NCI-H2196 (cell line): Measurements from ENCODE around the gene NEDD4L.

Source experiments
- DNase-seq: peaks from one replicate; lab custom pipeline; 2025; ENCODE audit not compliant: unreplicated experiment; lab: John Stamatoyannopoulos, UW

NEDD4L gene

DNA sequence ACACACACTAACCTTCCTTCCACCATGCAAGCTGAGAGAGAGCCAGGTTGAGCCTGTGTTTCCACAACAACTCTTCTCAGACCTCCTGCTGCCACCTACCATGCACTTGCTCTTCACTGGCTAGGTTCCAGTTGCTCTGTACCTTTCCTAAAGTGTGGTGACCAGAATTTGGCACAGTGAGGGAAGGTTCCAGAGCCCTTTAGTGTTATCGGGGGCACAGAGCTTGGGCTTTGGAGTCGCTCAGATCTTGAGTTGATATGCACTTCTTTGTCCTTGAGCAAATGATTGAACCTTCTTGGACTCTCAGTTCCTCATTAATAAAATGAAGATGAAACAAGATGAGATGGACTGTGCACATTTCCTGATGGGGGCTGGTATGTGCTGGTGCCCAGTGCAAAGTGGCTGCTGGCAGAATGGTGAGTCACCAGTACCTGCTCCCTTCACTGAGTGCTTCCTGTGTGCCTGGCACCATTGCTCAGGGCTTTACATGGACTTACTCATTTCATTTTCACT lies 47.1 kb downstream of the NEDD4L start:
- DNase-seq: peak; percentile 58

- DNase-seq: no peak
Measured at GRCh38 chr18:58093311-58093803, 49.3 kb downstream of the NEDD4L start.

DNA sequence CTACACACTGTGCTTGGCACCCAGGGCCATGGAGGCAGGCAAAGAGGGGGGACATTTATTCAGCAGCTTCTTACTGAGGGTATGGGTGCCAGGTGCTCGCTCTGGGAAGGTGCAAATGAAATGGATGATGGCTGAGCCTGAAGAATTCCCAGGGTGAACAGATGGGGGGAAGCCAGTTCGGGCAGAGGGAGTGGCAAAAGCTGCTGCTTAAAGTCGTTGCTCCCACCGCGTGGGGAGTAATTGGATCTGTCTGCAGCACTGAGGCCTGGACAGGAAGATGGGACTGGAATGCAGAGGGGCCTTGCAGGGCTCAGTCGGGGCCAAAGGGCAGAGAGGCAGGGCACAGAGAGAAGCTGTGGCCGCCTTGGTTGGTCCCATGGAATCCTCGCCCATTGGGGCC lies 51.2 kb downstream of the NEDD4L start:
- DNase-seq: no peak

GRCh38 chr18:58095655-58096054 lies 51.6 kb downstream of the NEDD4L start:
- DNase-seq: no peak

DNA sequence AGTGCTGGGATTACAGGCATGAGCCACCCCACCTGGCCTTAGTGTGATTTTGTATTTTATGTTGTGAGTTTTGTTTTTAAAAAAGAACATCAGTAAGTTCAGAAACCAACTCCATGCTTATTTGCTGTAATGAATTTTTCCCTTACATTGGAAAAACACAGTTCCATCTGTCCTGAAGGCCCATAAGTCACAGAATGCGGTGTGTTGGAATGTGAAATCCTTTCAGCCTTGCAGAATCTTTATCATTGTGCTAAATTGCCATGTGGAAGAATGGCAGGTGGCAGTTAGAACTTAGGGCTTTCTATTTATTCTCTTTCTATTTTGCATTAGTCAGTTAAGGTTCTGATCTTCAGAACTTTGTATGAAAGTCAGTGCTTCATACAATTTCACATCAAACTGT lies 52.6 kb downstream of the NEDD4L start:
- DNase-seq: no peak

DNA sequence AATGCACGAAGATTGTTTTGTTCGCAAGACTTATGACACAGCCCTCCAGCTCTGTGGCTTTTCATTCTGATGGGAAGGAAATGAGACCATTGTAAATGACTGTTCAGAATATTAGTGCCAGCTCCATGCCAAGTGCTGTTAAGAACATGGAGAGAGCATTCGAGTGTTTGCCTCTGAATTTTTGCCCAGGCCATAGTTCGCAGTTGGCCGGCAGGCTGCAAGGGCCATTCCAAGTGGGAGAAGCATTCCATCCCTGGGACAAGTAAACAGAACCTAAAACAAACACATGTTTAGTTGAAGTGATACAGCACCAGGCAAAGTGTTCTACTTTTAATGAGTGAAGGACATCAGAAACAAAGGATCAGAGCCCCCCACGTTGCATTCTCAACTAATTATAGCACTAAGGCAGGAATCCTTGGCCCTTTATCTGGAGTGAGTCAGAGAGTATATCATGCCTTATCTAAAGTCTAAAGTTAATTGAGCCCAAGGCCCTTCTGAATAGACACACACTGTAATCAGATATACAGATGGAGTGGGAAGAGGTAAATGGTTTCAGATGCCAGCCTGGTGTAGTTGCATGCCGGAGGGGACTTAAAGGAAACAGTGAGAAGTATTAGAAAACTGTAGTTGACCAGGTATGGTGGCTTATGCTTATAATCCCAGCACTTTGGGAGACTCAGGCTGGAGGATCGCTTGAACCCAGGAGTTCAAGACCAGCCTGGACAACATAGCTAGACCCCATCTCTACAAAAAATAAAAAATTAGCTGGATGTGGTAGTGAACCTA lies 53.3 kb downstream of the NEDD4L start:
- DNase-seq: peak; percentile 52

DNA sequence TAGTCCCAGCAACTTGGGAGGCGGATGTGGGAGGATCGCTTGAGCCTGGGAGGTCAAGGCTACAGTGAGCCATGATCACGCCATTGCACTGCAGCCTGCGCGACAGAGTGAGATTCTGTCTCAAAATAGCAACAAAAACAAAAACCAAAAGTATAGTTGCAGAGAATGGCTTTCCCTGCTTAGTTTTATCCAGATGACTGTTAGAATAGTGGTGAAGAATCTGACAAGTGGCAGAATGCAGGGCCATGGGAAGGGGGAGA lies 53.8 kb downstream of the NEDD4L start:
- DNase-seq: no peak

- DNase-seq: no peak
Measured at GRCh38 chr18:58098706-58099105, 54.7 kb downstream of the NEDD4L start.

GRCh38 chr18:58100154-58100553 lies 56.1 kb downstream of the NEDD4L start:
- DNase-seq: no peak

GRCh38 chr18:58101291-58101794 lies 57.3 kb downstream of the NEDD4L start:
- no peak for DNase-seq

DNA sequence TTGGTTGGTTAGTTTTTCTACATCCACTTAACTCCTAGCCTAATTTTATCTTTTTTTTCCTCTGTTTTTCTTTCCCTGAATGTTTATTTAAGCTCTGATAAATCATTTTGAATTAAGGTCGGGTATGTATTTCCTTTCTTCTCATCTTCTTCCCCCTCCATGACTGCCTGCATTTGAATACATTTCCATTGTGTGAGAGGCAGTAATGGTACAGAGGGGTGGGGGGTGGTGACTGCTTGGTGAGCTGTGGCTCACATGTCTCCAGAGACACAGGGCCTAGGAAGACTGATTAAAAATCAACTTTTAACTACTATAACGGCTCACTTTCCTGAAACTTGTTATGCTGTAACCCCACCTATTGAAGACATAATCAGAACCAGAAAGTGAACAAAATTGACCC lies 58.0 kb downstream of the NEDD4L start:
- no peak for DNase-seq

DNA sequence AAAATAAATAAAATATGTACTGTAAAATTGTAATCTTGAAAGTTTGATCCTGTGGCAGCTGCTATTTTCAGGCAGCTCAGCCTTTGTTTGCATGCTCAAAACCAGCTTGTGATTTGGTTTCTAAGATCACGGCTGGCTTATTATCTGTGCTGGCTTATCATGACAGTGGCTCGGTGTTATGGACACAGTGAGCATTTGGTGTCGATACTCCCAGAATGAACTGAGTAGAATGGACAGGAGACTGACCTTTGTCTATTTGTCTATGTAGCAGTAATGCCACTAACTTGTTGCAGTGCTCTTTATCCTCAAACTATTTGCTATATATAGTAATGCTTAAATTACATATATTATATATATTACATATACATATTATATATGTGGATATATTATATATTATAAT lies 58.8 kb downstream of the NEDD4L start:
- DNase-seq: no peak

DNA sequence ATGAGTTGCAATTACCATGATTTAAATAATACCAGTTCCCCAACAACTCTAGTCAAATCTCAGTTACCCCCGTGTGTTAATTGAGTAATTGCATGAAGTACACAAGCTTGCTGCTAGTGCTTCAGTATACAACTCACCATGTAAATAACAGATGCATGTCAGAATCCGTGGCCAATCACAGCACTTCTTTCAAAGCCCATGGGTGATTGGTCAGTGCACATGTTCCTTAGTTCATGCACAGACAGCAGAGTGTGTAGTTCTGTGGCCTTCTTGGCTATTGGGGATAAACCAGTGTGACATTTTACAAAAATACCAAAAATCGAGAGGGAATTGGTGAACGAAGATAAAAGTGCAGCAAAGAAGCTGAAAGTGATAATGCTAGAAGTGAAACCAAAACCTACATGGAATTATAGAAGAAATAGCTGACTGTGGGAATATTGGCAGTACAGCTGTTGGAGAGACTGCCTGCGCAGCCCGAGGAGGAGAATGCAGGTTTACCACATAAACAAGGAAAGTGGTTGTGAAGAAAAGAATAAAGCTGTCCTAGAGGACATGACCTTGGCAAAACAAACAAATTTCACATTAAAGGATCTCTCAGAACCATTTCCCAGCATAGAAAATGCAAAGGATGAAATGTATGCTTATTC lies 59.4 kb downstream of the NEDD4L start:
- DNase-seq: no peak

DNA sequence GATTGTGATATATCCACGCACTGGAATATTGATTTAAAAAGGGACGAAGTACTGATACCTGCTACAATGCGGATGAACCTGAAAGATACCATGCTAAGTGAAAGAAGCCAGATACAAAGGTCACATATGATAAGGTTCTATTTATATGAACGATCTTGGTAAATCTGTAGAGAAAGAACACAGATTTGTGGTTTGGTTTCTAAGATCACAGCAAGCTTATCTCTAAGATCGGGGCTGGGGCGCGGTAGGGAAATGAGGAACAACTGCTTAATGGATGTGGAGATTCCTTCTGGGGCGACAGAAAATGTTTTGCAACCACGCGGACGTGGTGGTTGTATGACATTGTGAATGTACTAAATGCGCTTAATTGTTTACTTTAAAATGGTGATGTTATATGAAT lies 60.1 kb downstream of the NEDD4L start:
- DNase-seq: no peak

DNA sequence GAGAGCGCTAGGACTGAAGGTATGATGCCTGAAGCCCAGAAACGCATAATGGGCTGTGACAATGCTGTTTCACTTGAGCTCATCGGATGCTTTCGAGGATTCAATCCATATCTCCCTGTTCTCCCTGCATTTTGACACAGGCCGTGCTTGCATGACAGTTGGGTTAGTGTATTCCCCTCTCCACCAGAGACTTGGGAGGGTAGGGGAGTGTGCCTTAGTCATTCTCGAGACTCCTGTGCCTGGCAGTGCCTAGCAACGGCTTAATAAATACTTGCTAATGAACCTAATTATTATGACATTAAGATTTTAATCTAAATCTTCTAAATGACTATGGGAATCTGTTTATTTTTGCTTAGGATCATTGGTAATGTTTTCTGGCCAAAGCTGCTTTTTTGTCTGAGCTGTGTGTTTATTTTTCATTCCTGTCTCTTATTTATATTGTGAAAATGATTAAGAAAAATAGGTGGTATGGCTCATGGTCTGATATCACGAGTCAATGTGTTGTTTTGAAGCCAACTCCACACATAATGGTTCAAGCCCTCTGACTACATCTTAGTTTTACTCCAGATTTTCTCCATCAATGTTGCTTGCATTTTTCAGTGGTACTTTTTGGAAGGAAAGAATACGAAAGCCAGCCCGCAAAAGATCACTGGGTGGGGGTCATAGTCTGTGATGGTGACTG lies 61.3 kb downstream of the NEDD4L start:
- DNase-seq: no peak

DNA sequence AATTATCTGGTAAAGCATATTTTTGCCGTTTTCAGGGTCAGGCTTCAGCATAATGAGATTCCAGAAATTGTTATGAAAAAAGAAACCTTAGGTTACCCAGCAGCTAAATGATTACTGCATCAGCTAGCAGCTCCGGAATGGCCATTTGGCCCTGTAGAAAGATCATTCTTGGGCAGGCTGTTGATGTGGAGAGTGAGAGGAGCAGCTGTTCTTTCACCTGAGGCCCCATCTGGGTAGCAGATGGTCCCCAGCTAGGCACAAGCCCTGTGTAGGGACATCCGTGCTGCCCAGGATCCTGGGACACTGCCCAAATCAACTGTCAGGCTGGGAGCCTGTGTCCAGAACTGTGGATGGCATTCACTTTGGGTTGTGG lies 61.8 kb downstream of the NEDD4L start:
- no peak for DNase-seq

DNA sequence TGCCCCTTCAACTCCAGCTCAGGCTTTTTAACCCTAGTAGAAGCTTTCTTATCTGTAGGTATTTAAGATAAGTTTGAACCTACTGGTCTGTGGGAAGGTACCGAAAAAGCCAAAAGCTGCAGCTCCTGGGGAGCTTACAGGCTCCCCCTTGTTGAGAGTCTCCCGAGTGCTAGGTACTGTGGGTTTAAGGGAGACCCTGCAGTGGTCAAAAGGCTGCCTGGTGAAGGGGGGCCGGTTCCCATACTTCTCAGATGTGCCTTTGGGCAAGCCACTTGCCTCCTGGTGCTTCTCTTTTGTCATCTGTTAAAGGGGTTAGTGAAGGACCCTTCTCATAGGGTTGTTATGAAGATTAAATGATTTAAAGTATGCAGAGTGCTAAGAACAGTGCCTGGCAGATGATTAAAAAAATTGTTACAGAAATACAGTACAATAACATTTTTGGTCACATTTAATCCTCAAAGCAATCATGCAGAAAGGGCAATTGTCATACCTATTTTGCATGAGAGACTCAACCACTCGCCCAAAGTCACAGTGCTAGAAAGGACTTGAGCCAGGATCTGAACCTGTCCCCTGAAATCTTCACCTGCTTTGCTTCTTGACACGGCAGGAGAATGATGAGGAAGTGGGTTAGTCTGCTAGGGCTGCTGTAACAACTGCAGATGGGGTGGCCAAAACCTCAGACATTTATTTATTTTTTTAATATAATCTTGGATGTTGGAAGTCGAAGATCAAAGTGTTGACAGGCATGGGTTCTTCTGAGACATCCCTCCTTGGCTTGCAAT lies 62.5 kb downstream of the NEDD4L start:
- DNase-seq: no peak

- no peak for DNase-seq
Measured at GRCh38 chr18:58109256-58109655, 65.2 kb downstream of the NEDD4L start.

DNA sequence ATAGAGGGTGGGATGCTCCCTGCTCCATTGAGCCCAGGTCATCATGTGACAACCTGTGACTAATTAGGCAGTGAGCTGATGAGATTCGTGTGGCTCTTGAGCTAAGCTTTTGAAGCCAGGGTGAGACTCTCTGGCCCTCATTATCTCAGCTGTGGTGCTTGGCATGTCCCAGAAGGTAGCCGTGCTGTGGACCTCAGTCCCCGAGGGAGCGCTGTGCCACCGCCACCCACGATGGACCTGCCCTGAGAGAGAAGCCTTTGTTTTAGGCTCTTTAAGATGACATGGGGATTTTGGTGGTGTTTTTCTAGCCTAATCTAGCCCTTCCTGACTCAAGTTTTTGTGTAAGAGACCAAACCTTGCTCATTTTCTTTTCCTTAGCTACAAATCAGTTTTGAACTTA lies 66.4 kb downstream of the NEDD4L start:
- no peak for DNase-seq

DNA sequence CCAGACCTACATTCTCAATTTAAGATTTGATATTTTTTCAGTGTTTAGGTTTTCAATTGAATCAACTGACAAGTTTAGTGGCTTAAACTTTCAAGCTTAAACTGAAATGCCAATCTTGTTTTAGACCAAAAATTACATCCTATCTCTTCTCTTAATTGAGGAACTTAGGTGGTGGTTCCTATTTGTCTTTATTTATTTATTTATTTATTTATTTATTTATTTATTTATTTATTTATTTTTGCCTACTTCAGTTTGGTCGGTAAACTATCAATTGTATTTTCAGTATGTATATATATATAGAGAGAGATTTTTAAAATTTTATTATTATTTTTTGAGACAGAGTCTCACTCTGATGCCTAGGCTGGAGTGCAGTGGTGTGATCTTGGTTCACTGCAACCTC lies 68.1 kb downstream of the NEDD4L start:
- no peak for DNase-seq

DNA sequence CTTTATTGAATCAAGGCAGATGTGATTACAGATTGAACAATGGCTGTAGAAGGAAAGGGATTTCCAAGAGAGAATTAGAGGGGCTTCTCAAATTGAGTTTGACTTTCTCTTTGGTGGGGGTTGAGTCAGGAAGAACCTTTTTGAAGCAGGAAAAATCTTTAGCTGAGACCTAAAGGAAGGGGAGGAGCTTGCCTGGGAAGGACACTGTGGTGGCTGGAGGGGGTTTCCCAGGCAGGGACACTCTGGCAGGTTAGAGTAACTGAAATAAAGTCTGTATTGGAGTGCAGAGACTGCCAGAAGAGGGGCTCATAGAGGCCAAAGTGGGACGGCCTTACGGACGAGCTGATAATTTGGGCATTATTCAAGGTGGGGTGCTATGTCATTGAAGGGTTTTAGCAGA lies 69.3 kb downstream of the NEDD4L start:
- DNase-seq: no peak
